K562 (cell line): Measurements from ENCODE around the gene POT1. TPM values are rescaled to one million over a fixed set of nuclear protein-coding genes. Genes with fewer than 3 reads are reported as not detected.
A peak's percentile ranks its signal among the peaks of the same experiment; 100 is the strongest.

Experiments
- ATAC-seq: fragments of 200-7000 bp; cut with Tn5 transposase; 3 replicates; pipeline ENCODE4 v1.9.1; 2020; ENCODE audit warnings: moderate library complexity
- BruUV-seq: library from RNA; stranded (reverse); fragments of 400-500 nt; replicated peaks from 2 replicates; lab custom pipeline; 2021; lab: Mats Ljungman, UMichigan
- CTCF ChIA-PET: fragments of 300-600 bp; formaldehyde crosslinking; extraction: SDS; loops from one replicate; lab custom pipeline; 2021; ENCODE audit warnings: low intra/inter-chr PET ratio; lab: Yijun Ruan, JAX
- POLR2A ChIA-PET: fragments of 300-600, 350-650 bp; sonication (Branson Sonifier 250); formaldehyde crosslinking; extraction: SDS; loops from one replicate; lab custom pipeline; 2021; ENCODE audit warnings: antibody characterized with exemption, inconsistent platforms; lab: Yijun Ruan, JAX
- DNase-seq, 4 experiments: peaks; one replicate each; pipeline versions ENCODE4 v3.0.0 to v3.0.0-alpha.2; 2011 to 2018; ENCODE audit warnings: low spot score in 3 of 4, mixed read lengths in 3 of 4; ENCODE audit errors: extremely low read depth in 1 of 4
- FAIRE-seq: peaks from 2 replicates; lab custom pipeline; 2011; peaks lifted over from hg19 to GRCh38; lab: Jason Lieb, UNC
- H2AFZ ChIP-seq: 2 replicates; pipeline ENCODE4 v1.6.0; 2011; ENCODE audit warnings: low read depth, low read length, control low read depth, inconsistent platforms
- H3K27ac ChIP-seq: fragments of 200-600 bp; 3 replicates; pipeline ENCODE4 v1.8.0; 2011; ENCODE audit warnings: low read depth, mild to moderate bottlenecking, control low read depth, inconsistent platforms, low read length, moderate library complexity, mixed read lengths; ENCODE audit errors: extremely low read depth
- H3K27me3 ChIP-seq, 2 experiments: fragments of 300-600 bp in 1 of 2; 2 replicates in 1 of 2; 3 replicates in 1 of 2; pipeline versions ENCODE4 v1.6.0 to v1.8.0; 2011; ENCODE audit warnings: inconsistent platforms in 2 of 2, low read length in 2 of 2, mild to moderate bottlenecking in 1 of 2, mixed read lengths in 1 of 2, moderate library complexity in 1 of 2; ENCODE audit not compliant: control insufficient read depth in 2 of 2, insufficient read depth in 2 of 2
- H3K36me3 ChIP-seq: fragments of 300-600 bp; 3 replicates; pipeline ENCODE4 v1.8.0; 2011; ENCODE audit warnings: mild to moderate bottlenecking, low read length, inconsistent platforms; ENCODE audit not compliant: control insufficient read depth, insufficient read depth
- H3K4me1 ChIP-seq, 2 experiments: fragments of 200-600 bp in 1 of 2; replicated peaks in 1 of 2; 2 replicates in 1 of 2; 3 replicates in 1 of 2; pipeline versions ENCODE4 v1.5.1 to v1.8.0; 2011; ENCODE audit warnings: inconsistent platforms in 2 of 2, low read length in 2 of 2, mild to moderate bottlenecking in 1 of 2, mixed read lengths in 1 of 2, moderate library complexity in 1 of 2; ENCODE audit not compliant: control insufficient read depth in 2 of 2, insufficient read depth in 2 of 2
- H3K4me2 ChIP-seq: 2 replicates; pipeline ENCODE4 v1.6.1; 2011; ENCODE audit warnings: low read length, control low read depth, inconsistent platforms, mixed read lengths; ENCODE audit not compliant: insufficient read depth
- H3K4me3 ChIP-seq: fragments of 200-600 bp; sonication (generic), shearing (Covaris generic); 2 replicates; pipeline ENCODE4 v1.5.1; 2016; ENCODE audit warnings: control low read depth, inconsistent platforms
- H3K79me2 ChIP-seq: fragments of 200-600 bp; 3 replicates; pipeline ENCODE4 v1.8.0; 2011; ENCODE audit warnings: low read length, inconsistent platforms; ENCODE audit not compliant: control insufficient read depth, insufficient read depth
- H3K9ac ChIP-seq, 2 experiments: 2 replicates each; pipeline versions ENCODE4 v1.6.0 to v1.6.1; 2011; ENCODE audit warnings: low read depth in 2 of 2, low read length in 2 of 2, control low read depth in 1 of 2, inconsistent platforms in 1 of 2, mild to moderate bottlenecking in 1 of 2, mixed read lengths in 1 of 2; ENCODE audit not compliant: insufficient read depth in 1 of 2
- H3K9me1 ChIP-seq: one replicate; pipeline ENCODE4 v1.6.0; 2011; ENCODE audit warnings: inconsistent platforms, mild to moderate bottlenecking, low read length, moderate library complexity; ENCODE audit not compliant: control insufficient read depth, insufficient read depth
- H3K9me3 ChIP-seq: replicated peaks from 2 replicates; pipeline ENCODE4 v1.5.1; 2011; ENCODE audit warnings: low read depth, low read length, inconsistent platforms; ENCODE audit not compliant: control insufficient read depth, insufficient read depth
- H4K20me1 ChIP-seq: replicated peaks from 2 replicates; pipeline ENCODE4 v1.6.1; 2011; ENCODE audit warnings: low read length, inconsistent platforms, mixed read lengths; ENCODE audit not compliant: control insufficient read depth, insufficient read depth
- CBFA2T3 ChIP-seq: fragments of 450-650 bp; IDR thresholded peaks from 2 replicates; pipeline ENCODE4 v1.6.1; 2017
- SMAD2 ChIP-seq: fragments of 150-350 bp; IDR thresholded peaks from 2 replicates; pipeline ENCODE4 v1.6.1; 2014; ENCODE audit warnings: low read depth, mild to moderate bottlenecking, low read length
- SMARCA5 ChIP-seq: fragments of 450-650 bp; IDR thresholded peaks from 2 replicates; pipeline ENCODE4 v1.6.1; 2016
- SRSF1 ChIP-seq: fragments of 200-400 bp; formaldehyde crosslinking; IDR thresholded peaks from 2 replicates; pipeline ENCODE4 v1.6.1; 2017; ENCODE audit warnings: mild to moderate bottlenecking, low read depth, low read length, moderate library complexity
- TCF3 ChIP-seq: sonication (generic); formaldehyde crosslinking; IDR thresholded peaks from 2 replicates; pipeline ENCODE4 v1.4.0; 2020; ENCODE audit warnings: mild to moderate bottlenecking, missing genetic modification reagents
- WGBS: fragments of 100-300 bp; shearing (Covaris generic); methylation state at CpG from one replicate; pipeline ENCODE4 v1.1.6; 2016; ENCODE audit warnings: low coverage, mixed read lengths; ENCODE audit not compliant: insufficient coverage; ENCODE audit errors: missing lambda C conversion rate; 5-methylcytosine and 5-hydroxymethylcytosine counted together
- in situ Hi-C: fragments of 300-500 bp; cut with MboI; formaldehyde crosslinking; loops from 4 replicates; pipeline ENCODE4 v1.15.0; 2018; ENCODE audit warnings: inconsistent platforms, mixed read lengths
- intact Hi-C: fragments of 100-400 bp; cut with micrococcal nuclease; formaldehyde crosslinking; loops from 2 replicates; pipeline ENCODE4 v1.14.2; 2022
- polyA plus RNA-seq, 8 experiments: library from polyadenylated mRNA; depleted of rRNA in 4 of 8; stranded (reverse) in 5 of 8; unstranded in 3 of 8; fragments of >200 nt; fragmentation: Nextera tagmentation in 2 of 8; fragmentation: Illumina TruSeq in 1 of 8; extraction: Ambion mirVana in 2 of 8; extraction: Trizol in 1 of 8; gene quantifications; 2 replicates each; pipeline versions ENCODE4 v1.2.1 to v1.2.3, GENCODE V29; 2011 to 2014; ENCODE audit warnings: inconsistent platforms in 1 of 8, missing spikeins in 1 of 8
- total RNA-seq, 7 experiments: library from RNA; depleted of rRNA in 6 of 7; stranded (reverse); fragments of >200 nt in 6 of 7; fragmentation: Illumina TruSeq in 2 of 7; extraction: Trizol in 2 of 7; gene quantifications; 2 replicates each; pipeline versions ENCODE4 v1.2.1 to v1.2.3, GENCODE V29; 2011 to 2021; ENCODE audit warnings: low replicate concordance in 1 of 7
- TF ChIP-seq, protein P1 (sequence below): fragments of 200-800 bp; sonication (Bioruptor generic); IDR thresholded peaks from 2 replicates; pipeline ENCODE4 v1.6.1; 2016; ENCODE audit warnings: missing genetic modification characterization, missing compliant biosample characterization

POT1 gene
- total and polyA plus RNA-seq, 9 of the 15 experiments (the other 6 are each of a cell fraction or from before 2014, with no cell fraction given) = 37.9 to 140 (median 63.6) TPM

DNA sequence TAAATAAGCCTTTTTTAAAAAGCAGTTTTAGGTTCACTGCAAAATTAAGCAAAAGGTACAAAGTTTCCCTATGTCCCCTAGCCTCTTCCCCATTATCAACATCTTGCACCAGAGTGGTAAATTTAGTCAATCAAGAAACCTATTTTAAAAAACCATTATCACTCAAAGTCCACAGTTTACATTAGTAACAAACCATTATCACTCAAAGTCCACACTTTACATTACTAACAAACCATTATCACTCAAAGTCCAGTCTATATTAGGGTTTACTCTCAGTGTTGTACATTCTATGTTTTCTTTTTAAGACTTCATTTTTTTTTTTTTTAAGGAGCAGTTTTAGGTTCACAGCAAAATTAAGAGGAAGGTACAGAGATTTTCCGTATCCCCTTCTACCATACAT, 89.9 kb downstream of the POT1 start:
- Histone ChIP-seq H2AFZ (no peak overlapping the region), H3K9me1 (no peaks in the 10 kb centered on the region), H3K4me1 (no peaks in the 10 kb centered on the region), H4K20me1 (no peaks in the 10 kb centered on the region), H3K36me3 (peaks cover 16% of the 10 kb centered on the region; the same call in 2 of the 3 replicates), H3K9ac (no peak overlapping the region), H3K27ac (no peak overlapping the region), H3K9me3 (no peaks in the 10 kb centered on the region), H3K4me2 (no peak overlapping the region), H3K79me2 (no peaks in the 10 kb centered on the region), H3K4me3 (no peak overlapping the region), H3K27me3 (no peaks in the 10 kb centered on the region)
- 86% methylated on average over 1 of the region's 1 CpG for WGBS
- CTCF ChIA-PET = no interaction called here
- in situ Hi-C loops (no loop called here), intact Hi-C loops (loop anchor here (10.0 kb wide), 1 partner anchor 685 kb away; no protein-coding TSS in a partner anchor)
- no peak for DNase-seq
- no peak; the same call in 2 of the 3 replicates for ATAC-seq
- no TSS peak for BruUV-seq
- no peak for FAIRE-seq
- no peak for TF ChIP-seq SMARCA5
- TF ChIP-seq, protein P1, sequence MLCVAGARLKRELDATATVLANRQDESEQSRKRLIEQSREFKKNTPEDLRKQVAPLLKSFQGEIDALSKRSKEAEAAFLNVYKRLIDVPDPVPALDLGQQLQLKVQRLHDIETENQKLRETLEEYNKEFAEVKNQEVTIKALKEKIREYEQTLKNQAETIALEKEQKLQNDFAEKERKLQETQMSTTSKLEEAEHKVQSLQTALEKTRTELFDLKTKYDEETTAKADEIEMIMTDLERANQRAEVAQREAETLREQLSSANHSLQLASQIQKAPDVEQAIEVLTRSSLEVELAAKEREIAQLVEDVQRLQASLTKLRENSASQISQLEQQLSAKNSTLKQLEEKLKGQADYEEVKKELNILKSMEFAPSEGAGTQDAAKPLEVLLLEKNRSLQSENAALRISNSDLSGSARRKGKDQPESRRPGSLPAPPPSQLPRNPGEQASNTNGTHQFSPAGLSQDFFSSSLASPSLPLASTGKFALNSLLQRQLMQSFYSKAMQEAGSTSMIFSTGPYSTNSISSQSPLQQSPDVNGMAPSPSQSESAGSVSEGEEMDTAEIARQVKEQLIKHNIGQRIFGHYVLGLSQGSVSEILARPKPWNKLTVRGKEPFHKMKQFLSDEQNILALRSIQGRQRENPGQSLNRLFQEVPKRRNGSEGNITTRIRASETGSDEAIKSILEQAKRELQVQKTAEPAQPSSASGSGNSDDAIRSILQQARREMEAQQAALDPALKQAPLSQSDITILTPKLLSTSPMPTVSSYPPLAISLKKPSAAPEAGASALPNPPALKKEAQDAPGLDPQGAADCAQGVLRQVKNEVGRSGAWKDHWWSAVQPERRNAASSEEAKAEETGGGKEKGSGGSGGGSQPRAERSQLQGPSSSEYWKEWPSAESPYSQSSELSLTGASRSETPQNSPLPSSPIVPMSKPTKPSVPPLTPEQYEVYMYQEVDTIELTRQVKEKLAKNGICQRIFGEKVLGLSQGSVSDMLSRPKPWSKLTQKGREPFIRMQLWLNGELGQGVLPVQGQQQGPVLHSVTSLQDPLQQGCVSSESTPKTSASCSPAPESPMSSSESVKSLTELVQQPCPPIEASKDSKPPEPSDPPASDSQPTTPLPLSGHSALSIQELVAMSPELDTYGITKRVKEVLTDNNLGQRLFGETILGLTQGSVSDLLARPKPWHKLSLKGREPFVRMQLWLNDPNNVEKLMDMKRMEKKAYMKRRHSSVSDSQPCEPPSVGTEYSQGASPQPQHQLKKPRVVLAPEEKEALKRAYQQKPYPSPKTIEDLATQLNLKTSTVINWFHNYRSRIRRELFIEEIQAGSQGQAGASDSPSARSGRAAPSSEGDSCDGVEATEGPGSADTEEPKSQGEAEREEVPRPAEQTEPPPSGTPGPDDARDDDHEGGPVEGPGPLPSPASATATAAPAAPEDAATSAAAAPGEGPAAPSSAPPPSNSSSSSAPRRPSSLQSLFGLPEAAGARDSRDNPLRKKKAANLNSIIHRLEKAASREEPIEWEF = no peak
- peak; percentile 39; the same call in 1 of the 2 replicates for TF ChIP-seq TCF3 (CRISPR knock-in tag)
- no peak for TF ChIP-seq SRSF1
- no peak for TF ChIP-seq SMAD2
- peak; percentile 21; the same call in 1 of the 2 replicates for TF ChIP-seq CBFA2T3
- POLR2A ChIA-PET = no interaction called here
